HFF-Myc (cell line): ENCODE measurements around the gene SLC27A1.

Experiments
- DNase-seq: peaks from one replicate; pipeline ENCODE4 v3.0.0-alpha.2; 2011; ENCODE audit warnings: low read depth; ENCODE audit errors: extremely low read depth
- H3K4me3 ChIP-seq: replicated peaks from 2 replicates; pipeline ENCODE4 v1.5.1; 2011; ENCODE audit warnings: low read depth, mild to moderate bottlenecking, control low read depth, low read length
- TF ChIP-seq, protein P1 (sequence below): IDR thresholded peaks from 2 replicates; pipeline ENCODE4 v1.5.1; 2012; ENCODE audit warnings: mild to moderate bottlenecking, low read depth, low read length, control low read depth; ENCODE audit errors: missing control alignments

SLC27A1 gene

DNA sequence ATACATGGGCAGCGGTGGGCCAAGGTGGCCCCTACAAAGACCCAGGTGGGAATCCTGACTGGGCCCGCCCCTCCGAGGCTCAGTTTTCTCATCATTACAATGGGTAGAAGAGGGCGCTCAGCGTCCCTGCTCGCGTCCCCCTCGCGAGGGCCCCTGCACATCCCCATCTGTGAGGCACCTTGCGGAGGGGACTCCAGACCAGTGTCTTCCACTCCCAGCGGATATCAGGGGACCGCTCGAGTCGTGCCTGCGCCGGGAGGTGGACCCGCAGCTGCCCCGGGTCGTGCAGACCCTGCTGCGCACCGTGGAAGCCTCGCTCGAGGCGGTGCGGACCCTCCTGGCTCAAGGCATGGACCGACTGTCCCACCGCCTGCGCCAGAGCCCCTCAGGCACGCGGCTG lies 69.8 kb downstream of the SLC27A1 start:
- no peak overlapping the region for H3K4me3 ChIP-seq
- DNase-seq = no peak
- TF ChIP-seq, protein P1, sequence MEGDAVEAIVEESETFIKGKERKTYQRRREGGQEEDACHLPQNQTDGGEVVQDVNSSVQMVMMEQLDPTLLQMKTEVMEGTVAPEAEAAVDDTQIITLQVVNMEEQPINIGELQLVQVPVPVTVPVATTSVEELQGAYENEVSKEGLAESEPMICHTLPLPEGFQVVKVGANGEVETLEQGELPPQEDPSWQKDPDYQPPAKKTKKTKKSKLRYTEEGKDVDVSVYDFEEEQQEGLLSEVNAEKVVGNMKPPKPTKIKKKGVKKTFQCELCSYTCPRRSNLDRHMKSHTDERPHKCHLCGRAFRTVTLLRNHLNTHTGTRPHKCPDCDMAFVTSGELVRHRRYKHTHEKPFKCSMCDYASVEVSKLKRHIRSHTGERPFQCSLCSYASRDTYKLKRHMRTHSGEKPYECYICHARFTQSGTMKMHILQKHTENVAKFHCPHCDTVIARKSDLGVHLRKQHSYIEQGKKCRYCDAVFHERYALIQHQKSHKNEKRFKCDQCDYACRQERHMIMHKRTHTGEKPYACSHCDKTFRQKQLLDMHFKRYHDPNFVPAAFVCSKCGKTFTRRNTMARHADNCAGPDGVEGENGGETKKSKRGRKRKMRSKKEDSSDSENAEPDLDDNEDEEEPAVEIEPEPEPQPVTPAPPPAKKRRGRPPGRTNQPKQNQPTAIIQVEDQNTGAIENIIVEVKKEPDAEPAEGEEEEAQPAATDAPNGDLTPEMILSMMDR = no peak

DNA sequence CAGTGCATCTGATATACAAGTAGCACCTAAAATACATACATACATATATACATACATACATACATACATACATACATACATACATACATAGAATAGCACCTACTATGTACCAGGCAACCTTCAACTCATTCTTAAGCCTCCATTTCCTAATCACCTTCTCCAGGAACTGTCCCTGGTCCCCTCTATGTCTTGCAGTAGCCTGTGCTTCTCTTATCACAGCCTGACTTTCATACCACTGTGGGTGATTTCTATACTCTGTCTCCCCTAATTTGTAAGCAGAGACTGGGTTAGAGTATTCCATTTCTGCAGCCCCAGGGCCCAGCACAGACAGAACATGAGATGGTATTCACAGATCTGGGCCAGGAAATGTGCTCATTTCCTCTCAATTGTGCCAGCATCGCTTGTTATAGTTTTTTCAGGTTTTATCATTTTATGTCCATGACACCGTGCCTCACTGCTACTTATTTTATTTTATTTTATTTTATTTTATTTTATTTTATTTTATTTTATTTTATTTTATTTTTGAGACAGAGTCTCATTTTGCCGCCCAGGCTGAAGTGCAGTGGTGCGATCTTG lies 70.9 kb downstream of the SLC27A1 start:
- no peak overlapping the region for H3K4me3 ChIP-seq
- no peak for DNase-seq
- TF ChIP-seq, protein P1 = no peak

DNA sequence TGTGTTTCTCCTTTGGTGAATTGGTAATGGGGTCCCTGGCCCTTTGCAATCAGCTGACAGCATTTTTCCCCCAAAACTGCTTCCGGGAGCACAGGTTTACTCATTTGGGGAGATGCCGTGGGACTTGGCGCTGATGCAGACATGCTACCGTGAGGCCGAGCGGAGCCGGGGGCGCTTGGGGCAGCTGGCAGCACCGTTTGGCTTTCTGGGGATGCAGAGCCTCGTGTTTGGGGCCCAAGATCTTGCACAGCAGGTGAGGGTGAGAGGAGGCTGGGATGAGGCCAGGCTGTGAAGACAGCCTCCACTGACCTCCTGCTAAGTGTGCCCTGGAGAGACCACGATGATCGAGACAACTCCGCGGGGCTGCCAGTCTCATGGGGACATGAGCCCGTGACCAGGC lies 71.7 kb downstream of the SLC27A1 start:
- TF ChIP-seq, protein P1 = no peak
- no peak overlapping the region for H3K4me3 ChIP-seq
- no peak for DNase-seq

DNA sequence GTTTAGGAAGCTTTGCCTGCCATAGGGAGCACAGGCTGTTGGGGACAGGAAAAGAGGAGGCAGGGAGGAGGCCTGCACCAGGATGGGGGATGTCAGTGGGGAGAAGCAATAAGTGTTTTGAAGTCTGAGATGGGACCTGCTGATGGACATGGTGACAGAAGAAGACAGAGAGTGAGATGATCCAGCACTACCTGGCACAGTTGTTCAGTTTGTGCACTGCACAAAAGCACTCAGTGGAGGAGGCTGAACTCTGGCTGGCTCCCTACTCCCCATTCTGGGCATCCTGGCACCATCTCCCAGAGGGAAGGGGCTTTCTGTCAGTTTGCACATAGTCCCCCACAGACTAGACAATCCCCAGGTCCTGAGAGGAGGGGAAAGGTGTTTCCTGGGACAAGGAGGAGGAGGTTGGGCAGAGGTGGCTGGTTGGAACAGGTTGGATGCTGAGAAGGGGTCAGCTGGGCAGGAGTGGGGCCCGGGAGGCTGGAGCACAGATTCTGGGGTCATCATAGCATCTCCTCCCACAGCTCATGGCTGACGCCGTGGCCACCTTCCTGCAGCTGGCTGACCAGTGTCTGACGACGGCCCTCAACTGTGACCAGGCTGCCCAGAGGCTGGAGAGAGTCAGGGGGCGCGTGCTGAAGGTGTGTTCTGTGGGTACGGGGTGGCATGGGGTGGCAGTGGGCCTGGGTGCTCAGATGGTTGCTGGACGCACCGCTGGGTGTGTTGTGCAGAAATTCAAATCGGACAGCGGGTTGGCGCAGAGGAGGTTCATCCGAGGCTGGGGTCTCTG lies 72.7 kb downstream of the SLC27A1 start:
- TF ChIP-seq, protein P1 = no peak
- H3K4me3 ChIP-seq = no peak overlapping the region
- DNase-seq = no peak

DNA sequence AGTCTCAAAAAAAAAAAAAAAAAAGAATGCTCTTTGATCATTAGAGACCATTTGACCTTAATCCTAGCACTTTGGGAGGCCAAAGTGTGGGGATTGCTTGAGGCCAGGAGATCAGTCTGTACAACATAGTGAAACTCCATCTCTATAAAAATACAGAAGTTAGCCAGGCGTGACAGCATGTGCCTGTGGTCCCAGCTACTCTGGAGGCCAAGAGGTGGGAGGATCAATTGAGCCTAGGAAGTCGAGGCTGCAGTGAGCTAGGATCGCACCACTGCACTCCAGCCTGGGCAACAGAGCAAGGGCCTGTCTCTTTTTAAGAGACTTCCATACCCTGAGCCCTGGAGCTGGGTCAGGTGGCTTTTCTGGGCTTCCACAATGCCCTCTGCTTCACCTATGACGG lies 73.7 kb downstream of the SLC27A1 start:
- TF ChIP-seq, protein P1 = no peak
- H3K4me3 ChIP-seq = no peak overlapping the region
- DNase-seq = no peak

DNA sequence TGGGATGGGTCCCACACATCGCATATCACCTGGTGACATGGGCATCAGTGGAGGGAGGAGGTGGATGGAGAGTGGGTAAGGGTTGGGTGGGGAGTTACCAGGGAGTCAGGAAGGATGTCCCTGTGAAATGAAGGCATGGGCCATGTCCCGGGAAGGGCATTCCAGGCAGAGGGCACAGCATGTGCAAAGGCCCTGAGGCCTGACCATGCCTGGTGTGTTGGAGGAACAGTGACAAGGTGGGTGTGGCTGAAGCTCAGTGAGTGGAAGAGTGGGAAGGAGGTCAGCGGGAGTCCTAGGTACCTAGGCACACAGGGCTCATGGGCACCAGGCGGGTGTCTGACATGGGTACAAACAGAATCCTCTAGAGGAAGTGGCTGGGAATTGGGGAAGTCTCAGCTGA lies 74.1 kb downstream of the SLC27A1 start:
- H3K4me3 ChIP-seq = no peak overlapping the region
- TF ChIP-seq, protein P1 = no peak
- no peak for DNase-seq
